ENCODE data around the gene TBC1D22B. TPM values are rescaled to one million over a fixed set of nuclear protein-coding genes. Genes with fewer than 3 reads are reported as not detected.
A peak's percentile ranks its signal among the peaks of the same experiment; 100 is the strongest.

Gene TBC1D22B
- total and polyA plus RNA-seq, 2 experiments from 2014 or later, result 9.1 to 19.9 TPM

DNA sequence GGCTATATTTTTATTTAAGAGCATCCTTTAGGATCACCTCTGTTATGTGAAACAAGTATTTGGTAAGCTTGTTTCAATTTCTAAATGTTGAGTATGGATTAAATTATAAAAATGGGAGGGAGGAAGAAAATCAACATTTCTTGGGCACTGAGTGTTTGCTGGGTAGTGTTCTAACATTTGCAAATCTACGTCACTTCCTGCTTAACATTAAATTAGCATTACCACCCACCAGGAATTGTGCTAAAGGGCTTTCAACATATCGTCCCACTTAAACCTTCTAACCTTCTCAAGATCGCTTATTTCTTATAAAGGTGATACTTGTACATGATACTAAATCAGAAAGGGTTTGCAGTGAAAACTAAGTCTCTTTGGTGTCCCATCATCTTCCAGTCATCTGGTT is 8.3 kb downstream of the TBC1D22B start:
- H3K9me3 Mint-ChIP-seq, result no peaks in the 10 kb centered on the region

More for the DNA sequence above, 8.3 kb downstream of the TBC1D22B start:
- peak overlapping the region; percentile 39; the same call in 1 of the 3 replicates for H3K4me3 Mint-ChIP-seq
- Histone ChIP-seq H3K4me3 (peak overlapping the region; percentile 31), H3K79me2 (replicated peaks; ENCODE audit: insufficient read depth) (peaks cover 51% of the 10 kb centered on the region), H3K36me3 (ENCODE audit: insufficient read depth) (peaks cover 12% of the 10 kb centered on the region; the same call in 1 of the 2 replicates), H3K27ac (ENCODE audit: low read depth) (peak overlapping the region; percentile 39), H3K27me3 (ENCODE audit: insufficient read depth) (no peaks in the 10 kb centered on the region), H3K4me1 (ENCODE audit: insufficient read depth) (peaks cover 32% of the 10 kb centered on the region), H4K20me1 (replicated peaks; ENCODE audit: insufficient read depth) (no peaks in the 10 kb centered on the region), H3K4me2 (peak overlapping the region; percentile 60), H2AFZ (no peak overlapping the region), H3F3A (replicated peaks; ENCODE audit: low read depth) (0 out of 2 replicates have a peak, but pooled peaks cover 3% of the 10 kb centered on the region), H3K9me2 (ENCODE audit: insufficient read depth) (no peaks in the 10 kb centered on the region)
- DNase-seq (ENCODE audit: low spot score) (peak; percentile 59), ATAC-seq (peak; percentile 28; the same call in 1 of the 3 replicates)
- H3K27me3 Mint-ChIP-seq (ENCODE audit: insufficient read depth, low read depth, poor library complexity), result peaks cover 2% of the 10 kb centered on the region
- H3K36me3 Mint-ChIP-seq (ENCODE audit: low read depth), result peaks cover 9% of the 10 kb centered on the region; the same call in 2 of the 3 replicates
- TF ChIP-seq POLR2AphosphoS5 (IDR thresholded peaks at IDR 0.05; ENCODE audit: low read depth) (no peak), ZNF114 (CRISPR knock-in tag; IDR thresholded peaks at IDR 0.05) (no peak), NANOG (IDR thresholded peaks at IDR 0.05; ENCODE audit: borderline replicate concordance) (no peak), EZH2 (IDR thresholded peaks at IDR 0.05; ENCODE audit: low read depth, unreplicated experiment) (no peak), EZH2phosphoT487 (IDR thresholded peaks at IDR 0.05; ENCODE audit: unreplicated experiment) (no peak), STAT1 (IDR thresholded peaks at IDR 0.05; ENCODE audit: unreplicated experiment) (no peak), CREB1 (CRISPR knock-in tag; IDR thresholded peaks at IDR 0.05; ENCODE audit: low read depth) (no peak), JUNB (IDR thresholded peaks at IDR 0.05; ENCODE audit: unreplicated experiment) (no peak), ZNF331 (CRISPR knock-in tag; IDR thresholded peaks at IDR 0.05; ENCODE audit: low read depth) (no peak)
- TF ChIP-seq, protein P1, sequence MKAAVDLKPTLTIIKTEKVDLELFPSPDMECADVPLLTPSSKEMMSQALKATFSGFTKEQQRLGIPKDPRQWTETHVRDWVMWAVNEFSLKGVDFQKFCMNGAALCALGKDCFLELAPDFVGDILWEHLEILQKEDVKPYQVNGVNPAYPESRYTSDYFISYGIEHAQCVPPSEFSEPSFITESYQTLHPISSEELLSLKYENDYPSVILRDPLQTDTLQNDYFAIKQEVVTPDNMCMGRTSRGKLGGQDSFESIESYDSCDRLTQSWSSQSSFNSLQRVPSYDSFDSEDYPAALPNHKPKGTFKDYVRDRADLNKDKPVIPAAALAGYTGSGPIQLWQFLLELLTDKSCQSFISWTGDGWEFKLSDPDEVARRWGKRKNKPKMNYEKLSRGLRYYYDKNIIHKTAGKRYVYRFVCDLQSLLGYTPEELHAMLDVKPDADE (IDR thresholded peaks at IDR 0.05), result no peak
- TF ChIP-seq, protein P2, sequence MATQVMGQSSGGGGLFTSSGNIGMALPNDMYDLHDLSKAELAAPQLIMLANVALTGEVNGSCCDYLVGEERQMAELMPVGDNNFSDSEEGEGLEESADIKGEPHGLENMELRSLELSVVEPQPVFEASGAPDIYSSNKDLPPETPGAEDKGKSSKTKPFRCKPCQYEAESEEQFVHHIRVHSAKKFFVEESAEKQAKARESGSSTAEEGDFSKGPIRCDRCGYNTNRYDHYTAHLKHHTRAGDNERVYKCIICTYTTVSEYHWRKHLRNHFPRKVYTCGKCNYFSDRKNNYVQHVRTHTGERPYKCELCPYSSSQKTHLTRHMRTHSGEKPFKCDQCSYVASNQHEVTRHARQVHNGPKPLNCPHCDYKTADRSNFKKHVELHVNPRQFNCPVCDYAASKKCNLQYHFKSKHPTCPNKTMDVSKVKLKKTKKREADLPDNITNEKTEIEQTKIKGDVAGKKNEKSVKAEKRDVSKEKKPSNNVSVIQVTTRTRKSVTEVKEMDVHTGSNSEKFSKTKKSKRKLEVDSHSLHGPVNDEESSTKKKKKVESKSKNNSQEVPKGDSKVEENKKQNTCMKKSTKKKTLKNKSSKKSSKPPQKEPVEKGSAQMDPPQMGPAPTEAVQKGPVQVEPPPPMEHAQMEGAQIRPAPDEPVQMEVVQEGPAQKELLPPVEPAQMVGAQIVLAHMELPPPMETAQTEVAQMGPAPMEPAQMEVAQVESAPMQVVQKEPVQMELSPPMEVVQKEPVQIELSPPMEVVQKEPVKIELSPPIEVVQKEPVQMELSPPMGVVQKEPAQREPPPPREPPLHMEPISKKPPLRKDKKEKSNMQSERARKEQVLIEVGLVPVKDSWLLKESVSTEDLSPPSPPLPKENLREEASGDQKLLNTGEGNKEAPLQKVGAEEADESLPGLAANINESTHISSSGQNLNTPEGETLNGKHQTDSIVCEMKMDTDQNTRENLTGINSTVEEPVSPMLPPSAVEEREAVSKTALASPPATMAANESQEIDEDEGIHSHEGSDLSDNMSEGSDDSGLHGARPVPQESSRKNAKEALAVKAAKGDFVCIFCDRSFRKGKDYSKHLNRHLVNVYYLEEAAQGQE (IDR thresholded peaks at IDR 0.05; ENCODE audit: unreplicated experiment), result no peak
- TF ChIP-seq, protein P3, sequence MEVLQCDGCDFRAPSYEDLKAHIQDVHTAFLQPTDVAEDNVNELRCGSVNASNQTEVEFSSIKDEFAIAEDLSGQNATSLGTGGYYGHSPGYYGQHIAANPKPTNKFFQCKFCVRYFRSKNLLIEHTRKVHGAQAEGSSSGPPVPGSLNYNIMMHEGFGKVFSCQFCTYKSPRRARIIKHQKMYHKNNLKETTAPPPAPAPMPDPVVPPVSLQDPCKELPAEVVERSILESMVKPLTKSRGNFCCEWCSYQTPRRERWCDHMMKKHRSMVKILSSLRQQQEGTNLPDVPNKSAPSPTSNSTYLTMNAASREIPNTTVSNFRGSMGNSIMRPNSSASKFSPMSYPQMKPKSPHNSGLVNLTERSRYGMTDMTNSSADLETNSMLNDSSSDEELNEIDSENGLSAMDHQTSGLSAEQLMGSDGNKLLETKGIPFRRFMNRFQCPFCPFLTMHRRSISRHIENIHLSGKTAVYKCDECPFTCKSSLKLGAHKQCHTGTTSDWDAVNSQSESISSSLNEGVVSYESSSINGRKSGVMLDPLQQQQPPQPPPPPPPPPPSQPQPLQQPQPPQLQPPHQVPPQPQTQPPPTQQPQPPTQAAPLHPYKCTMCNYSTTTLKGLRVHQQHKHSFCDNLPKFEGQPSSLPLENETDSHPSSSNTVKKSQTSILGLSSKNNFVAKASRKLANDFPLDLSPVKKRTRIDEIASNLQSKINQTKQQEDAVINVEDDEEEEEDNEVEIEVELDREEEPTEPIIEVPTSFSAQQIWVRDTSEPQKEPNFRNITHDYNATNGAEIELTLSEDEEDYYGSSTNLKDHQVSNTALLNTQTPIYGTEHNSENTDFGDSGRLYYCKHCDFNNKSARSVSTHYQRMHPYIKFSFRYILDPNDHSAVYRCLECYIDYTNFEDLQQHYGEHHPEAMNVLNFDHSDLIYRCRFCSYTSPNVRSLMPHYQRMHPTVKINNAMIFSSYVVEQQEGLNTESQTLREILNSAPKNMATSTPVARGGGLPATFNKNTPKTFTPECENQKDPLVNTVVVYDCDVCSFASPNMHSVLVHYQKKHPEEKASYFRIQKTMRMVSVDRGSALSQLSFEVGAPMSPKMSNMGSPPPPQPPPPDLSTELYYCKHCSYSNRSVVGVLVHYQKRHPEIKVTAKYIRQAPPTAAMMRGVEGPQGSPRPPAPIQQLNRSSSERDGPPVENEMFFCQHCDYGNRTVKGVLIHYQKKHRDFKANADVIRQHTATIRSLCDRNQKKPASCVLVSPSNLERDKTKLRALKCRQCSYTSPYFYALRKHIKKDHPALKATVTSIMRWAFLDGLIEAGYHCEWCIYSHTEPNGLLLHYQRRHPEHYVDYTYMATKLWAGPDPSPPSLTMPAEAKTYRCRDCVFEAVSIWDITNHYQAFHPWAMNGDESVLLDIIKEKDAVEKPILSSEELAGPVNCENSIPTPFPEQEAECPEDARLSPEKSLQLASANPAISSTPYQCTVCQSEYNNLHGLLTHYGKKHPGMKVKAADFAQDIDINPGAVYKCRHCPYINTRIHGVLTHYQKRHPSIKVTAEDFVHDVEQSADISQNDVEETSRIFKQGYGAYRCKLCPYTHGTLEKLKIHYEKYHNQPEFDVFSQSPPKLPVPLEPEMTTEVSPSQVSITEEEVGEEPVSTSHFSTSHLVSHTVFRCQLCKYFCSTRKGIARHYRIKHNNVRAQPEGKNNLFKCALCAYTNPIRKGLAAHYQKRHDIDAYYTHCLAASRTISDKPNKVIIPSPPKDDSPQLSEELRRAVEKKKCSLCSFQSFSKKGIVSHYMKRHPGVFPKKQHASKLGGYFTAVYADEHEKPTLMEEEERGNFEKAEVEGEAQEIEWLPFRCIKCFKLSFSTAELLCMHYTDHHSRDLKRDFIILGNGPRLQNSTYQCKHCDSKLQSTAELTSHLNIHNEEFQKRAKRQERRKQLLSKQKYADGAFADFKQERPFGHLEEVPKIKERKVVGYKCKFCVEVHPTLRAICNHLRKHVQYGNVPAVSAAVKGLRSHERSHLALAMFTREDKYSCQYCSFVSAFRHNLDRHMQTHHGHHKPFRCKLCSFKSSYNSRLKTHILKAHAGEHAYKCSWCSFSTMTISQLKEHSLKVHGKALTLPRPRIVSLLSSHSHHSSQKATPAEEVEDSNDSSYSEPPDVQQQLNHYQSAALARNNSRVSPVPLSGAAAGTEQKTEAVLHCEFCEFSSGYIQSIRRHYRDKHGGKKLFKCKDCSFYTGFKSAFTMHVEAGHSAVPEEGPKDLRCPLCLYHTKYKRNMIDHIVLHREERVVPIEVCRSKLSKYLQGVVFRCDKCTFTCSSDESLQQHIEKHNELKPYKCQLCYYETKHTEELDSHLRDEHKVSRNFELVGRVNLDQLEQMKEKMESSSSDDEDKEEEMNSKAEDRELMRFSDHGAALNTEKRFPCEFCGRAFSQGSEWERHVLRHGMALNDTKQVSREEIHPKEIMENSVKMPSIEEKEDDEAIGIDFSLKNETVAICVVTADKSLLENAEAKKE (CRISPR knock-in tag; IDR thresholded peaks at IDR 0.05), result no peak
- TF ChIP-seq, protein P4, sequence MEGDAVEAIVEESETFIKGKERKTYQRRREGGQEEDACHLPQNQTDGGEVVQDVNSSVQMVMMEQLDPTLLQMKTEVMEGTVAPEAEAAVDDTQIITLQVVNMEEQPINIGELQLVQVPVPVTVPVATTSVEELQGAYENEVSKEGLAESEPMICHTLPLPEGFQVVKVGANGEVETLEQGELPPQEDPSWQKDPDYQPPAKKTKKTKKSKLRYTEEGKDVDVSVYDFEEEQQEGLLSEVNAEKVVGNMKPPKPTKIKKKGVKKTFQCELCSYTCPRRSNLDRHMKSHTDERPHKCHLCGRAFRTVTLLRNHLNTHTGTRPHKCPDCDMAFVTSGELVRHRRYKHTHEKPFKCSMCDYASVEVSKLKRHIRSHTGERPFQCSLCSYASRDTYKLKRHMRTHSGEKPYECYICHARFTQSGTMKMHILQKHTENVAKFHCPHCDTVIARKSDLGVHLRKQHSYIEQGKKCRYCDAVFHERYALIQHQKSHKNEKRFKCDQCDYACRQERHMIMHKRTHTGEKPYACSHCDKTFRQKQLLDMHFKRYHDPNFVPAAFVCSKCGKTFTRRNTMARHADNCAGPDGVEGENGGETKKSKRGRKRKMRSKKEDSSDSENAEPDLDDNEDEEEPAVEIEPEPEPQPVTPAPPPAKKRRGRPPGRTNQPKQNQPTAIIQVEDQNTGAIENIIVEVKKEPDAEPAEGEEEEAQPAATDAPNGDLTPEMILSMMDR (conservative IDR thresholded peaks at IDR 0.05; ENCODE audit: low read depth in 2 of 2), result no peak
- peaks cover 54% of the 10 kb centered on the region for H3K4me1 Mint-ChIP-seq
- H3K27ac Mint-ChIP-seq, result peak overlapping the region; percentile 69
